GM21576 (cell line): Measurements from ENCODE around the gene DTD1.
"Not testable (repeated sequence)": the region's sequence is repeated elsewhere in the genome, so short reads cannot be mapped to it uniquely, and the experiment has no call there.

ENCODE experiments used
- ATAC-seq: cut with Tn5 transposase; IDR thresholded peaks from one replicate; pipeline ENCODE4 v1.9.1; 2021; ENCODE audit warnings: mild to moderate bottlenecking, moderate library complexity; ENCODE audit not compliant: unreplicated experiment

DTD1 gene

DNA sequence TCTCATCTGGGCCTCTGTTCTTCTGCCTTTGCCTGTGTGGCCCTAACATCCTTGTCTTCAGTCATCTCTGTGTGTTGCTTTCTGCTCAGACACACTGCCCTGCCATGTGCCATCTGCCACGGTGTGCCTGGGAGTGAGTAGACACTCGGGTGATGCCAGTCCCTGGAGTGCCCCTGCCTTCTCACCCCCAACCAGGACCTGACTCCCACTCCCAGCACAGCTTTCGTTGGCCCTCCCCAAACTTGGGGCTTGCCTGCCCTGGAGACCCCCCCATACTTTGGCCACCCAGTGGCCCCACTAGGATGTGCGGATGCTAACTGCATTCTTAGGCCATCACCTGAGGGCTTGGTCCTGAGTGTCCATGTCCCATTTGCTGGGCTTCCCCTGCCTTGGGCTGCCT lies 149.3 kb downstream of the DTD1 start:
- no peak for ATAC-seq

DNA sequence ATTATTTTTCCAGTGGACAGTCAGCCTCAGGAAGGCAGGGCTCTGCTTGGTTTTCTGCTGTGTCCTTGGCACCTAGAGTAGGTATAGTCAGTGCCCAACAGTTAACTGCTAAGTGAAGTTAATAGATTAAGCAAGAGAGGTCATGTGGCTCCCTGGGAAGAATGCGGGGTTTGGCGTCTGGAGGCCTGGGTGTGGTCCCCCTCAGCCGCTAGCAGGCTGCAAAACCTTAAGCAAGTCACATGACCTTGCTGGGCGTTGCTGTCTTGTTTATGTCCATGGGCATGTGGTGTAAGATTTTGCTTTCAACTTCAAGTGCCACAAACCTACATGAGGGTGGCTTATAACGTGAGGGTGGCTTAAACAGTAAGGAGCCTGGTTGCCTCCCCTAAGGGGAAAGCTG lies 150.2 kb downstream of the DTD1 start:
- no peak for ATAC-seq

DNA sequence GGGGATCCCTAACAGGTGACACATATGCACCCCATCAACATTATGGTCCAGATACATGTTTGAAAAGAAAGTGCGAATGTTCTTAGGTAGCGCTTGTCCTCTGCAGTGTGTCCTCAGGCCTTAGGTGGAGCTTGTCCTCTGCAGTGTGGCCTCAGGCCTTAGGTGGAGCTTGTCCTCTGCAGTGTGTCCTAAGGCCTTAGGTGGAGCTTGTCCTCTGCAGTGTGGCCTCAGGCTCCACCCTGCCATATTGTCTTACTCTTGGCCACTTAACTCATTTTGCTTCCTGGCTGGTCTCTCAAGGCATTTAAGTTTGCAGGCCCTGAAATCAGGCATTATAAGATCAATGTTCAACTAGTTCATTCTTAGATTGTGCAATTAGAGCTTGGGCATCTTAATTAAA lies 151.0 kb downstream of the DTD1 start:
- no peak for ATAC-seq

DNA sequence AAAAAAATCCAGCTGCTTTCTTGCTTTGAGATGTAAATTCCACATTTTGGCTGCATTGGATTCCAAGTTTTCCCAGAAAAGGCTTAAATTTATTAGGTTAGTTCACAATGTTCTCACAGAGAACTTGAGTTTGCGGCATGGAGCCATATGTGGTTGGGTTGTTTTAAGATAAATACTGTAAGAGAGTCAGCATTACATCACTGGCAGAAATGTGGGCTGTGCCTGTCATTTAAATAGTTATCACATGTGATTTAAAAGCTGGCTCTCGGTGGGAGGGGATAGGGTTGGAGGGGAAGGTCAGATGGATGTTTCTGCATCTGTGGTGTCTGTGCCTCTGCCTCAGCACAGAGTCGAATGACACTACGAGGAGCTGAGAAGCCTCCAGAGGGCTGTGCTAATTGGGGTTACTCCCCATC lies 151.9 kb downstream of the DTD1 start:
- ATAC-seq, result no peak

DNA sequence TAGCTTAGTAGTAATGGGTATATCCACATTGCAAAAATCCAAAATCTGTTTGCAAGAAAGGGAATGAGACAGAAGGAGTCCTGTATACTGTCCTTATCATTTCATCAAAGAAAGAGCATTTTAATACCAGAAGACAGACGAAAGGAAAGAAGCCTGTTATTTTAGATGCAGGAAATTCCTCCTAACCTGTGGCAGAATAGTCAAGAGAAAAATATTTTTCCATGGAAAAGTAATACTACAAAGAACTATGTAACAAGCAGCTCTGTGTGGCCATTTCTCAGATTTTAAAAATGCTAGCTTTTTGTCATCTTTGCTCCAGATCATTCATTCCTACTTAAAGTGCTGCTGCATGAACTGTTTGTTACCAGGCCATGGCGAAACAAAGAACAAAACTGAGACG lies 152.9 kb downstream of the DTD1 start:
- ATAC-seq, result no peak

DNA sequence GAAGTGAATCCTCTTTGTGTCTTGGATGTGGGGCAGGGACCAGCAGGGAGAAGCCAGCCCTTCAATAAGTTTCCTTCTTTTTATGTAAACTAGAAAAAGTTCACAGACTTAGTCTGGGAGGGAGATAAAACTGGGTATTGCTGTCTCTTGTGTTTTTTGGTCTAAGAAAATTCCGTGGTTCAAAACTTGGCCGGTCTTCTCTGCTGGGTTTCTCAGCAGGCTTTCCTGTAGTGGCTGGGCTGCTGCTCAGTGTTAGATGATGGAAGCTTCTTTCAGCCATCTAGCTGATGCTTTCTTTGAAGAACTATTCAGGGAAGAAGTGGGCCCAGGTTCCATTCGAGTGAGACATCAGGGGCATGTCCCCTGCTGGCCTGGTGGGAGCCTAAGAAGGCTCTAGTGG lies 155.0 kb downstream of the DTD1 start:
- ATAC-seq, result no peak

DNA sequence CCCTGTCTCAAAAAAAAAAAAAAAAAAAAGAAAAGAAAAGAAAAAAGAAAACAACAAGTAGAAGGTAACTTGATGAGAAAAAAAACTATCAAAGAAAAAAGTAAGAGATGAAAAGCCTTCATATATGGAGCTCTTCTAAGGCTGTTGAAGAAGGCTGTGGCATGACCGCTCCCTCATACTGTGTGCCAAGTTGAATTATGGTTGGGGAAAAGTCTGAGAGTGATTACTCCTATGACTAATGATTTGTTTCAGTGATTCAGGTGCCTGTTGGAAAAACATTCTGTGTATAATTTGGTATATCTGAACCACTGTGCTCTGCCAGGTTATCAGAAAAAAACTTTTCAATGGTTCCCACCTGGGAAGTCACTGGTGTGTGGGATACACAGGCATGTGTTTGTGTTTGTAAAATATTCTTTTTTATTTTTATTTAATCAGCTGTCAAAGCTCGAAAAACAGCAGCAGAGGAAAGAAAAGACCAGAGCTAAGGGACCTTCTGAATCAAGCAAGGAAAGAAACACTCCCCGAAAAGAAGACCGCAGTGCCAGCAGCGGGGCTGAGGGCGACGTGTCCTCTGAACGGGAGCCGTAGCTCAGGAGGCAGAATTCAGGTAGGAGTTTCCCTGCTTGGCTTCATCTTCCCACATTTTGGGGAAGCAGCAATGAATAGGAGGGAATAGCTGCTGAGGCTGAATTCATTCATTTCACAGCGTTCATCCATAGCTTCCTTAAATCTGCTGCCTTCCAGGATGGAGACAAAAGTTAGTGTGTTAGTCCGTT lies 156.0 kb downstream of the DTD1 start:
- ATAC-seq, result no peak

DNA sequence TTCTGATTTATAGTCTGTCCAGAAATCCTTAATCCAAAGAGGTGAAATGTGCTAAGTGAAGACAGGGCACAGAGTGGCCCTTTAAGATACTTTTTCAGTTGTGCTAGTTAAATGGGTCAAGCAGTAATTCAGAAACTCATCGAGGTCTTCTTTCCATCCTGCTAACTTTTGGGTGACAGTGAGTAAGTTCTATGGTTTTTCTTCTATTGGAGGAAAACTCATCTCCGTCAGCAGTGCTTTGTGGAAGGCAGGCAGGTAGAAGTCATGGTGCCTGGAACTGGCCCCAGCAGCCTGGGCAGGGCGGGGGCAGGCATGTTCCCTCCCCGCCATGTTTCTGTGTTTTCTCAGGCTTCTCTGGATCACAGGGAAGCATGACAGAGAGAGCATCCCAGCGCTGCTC lies 159.2 kb downstream of the DTD1 start:
- no peak for ATAC-seq

DNA sequence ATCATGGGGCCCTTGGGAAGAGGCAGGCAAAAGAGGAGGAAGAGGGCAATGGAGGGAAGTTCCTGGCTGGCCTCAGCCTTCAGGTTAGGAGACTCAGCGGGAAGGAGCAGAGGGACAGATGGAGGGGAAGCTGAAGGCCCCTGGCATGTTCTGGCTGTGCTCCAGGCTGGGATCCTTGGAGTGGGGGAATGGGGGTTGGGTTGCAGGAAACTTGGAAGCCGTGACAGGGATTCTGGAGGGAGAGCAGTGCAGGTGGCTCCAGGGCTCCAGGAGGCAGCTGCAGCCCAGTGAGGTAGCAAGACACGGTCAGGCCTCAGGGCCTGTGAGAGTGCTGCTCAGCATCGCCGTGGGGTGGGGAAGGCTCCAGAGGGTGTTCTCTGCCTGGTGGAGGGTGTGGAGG lies 161.1 kb downstream of the DTD1 start:
- ATAC-seq, result no peak

DNA sequence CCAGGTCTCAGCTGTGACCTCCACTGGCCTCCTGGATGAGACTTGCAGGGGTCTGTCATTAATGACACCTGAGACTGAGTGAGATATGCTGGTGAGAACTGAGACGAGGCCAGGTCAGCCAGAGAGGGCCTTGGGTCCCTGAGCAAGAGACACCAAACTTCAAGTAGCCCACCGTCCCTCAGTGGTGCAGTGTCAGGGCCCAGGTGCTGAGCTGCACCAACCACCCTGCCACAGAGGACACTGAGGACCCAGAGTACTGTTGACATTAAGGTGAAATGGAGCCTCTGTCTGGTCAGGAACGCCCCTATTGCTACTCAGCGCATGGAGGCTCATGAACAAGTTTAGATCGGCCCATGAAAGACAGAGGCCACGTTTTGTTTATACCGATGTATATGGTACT lies 161.7 kb downstream of the DTD1 start:
- no peak for ATAC-seq

DNA sequence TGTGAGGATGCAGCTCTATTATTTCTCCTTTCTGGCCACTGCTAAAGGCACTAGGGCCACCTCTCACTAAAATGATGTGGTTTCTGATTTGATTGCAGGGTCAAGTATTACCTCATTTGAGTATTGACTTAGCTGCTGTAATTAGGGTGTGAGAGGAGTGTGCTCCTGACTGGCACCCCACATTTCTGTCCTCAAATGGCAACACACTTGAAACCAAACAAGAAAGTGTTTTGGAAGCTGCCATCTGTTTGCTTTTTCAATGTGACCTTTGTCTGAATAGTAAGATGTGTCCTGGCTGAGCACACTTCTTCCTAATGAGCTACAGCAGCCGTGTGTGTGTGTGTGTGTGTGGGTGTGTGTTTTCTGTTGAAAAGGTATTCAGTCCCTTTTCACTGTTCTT lies 162.9 kb downstream of the DTD1 start:
- ATAC-seq, result no peak

DNA sequence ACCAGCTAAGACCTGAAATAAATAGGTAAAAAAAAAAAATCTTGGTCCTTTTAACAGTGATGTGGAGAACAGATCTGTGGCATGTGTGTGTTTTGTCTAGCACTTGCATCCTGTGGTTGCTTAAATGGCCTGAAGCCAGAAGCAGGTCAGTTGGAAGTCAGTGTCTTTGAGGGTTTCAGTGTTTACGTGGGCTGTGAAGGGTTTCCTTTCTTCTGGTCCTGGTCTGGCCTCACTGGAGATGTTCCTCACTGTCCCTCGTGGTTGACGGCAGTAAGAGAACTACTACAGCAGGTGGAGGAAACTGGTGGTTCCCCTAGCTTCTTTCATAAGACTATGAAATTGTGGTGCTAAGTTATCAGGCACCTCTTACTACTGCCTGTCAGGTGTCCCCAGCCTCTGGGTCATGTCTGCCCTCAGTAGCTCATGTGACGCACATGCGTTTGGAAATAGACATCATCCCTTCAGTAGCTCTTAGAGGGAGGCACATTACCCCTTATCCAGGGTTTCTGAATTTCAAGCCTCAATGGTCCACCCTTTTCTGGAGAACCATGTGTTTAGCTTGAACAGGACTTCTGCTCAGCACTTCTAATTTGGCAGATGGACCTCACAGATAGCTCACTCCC lies 166.3 kb downstream of the DTD1 start:
- peak; percentile 99 for ATAC-seq

DNA sequence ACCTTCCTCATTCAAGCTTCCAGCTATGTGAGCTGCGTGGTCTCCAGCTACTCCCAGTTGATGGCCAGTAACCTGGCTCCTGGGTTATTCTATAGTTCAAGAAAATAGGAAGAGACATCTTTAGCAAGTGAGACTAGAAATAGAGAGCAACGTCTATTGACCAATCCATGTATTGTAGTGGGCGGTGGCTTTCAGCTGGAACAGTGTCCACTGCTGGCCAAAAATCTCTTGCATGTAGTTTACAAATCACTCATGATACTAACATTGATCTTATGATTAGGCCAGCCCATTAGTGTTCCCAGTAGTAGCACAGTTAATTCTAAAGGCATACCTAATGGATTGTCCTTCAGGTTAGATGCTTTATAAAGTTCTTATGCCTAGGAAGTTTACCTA lies 166.8 kb downstream of the DTD1 start:
- ATAC-seq, result no peak

DNA sequence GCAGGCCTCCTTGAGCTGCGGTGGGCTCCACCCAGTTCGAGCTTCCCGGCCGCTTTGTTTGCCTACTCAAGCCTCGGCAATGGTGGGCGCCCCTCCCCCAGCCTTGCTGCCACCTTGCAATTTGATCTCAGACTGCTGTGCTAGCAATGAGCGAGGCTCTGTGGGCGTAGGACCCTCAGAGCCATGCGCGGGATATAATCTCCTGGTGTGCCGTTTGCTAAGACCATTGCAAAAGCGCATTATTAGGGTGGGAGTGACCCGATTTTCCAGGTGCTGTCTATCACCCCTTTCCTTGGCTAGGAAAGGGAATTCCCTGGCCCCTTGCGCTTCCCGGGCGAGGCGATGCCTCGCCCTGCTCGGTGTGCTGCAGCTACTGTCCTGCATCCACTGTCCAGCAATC lies 173.0 kb downstream of the DTD1 start:
- ATAC-seq, result not testable (repeated sequence)

DNA sequence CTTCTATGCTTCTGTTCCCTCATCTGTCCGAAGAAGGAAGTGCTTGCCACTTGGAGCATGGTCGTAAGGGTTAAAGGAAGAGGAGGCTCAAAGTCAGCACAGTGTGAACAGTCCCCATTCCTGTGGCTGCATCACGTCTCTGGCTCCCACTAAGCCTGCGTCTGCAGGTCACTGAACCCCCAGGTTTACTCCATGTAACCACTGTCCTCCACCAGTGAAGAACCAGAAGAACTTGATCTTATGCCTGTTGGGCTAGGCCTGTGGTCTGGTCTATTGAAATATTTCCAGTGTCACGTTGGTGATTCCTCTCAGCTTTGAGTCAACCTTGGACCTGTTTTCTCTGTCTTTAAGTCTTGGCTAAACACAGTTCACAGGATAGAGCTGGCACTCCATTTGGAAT lies 179.8 kb downstream of the DTD1 start:
- no peak for ATAC-seq

DNA sequence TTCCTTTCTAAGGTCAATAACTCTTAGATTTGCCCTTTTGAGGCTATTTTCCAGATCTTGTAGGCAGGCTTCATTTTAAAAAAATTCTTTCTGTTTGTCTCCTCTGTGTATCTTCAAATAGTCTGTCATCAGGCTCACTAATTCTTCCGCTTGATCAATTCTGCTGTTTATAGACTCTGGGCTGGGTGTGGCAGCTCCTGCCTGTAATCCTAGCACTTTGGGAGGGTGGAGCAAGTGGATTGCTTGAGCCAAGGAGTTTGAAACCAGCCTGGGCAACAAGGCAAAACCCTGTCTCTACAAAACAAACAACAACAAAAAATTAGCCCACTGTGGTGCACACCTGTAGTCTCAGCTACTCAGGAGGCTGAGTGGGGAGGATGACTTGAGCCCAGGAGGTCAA lies 185.7 kb downstream of the DTD1 start:
- ATAC-seq, result no peak

DNA sequence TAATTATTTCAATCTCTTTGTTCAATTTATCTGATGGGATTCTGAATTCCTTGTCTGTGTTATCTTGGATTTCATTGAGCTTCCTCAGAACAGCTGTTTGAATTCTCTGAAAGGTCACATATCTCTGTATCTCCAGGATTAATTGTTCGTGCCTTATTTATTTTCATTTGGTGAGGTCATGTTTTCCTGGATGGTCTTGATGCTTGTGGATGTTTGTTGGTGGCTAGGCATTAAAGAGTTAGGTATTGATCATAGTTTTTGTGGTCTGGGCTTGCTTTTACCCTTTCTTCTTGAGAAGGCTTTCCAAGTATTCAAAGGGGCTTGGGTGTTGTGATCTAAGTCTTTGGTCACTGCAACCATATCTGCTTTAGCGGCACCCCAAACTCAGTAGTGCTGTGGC lies 186.4 kb downstream of the DTD1 start:
- ATAC-seq, result no peak

DNA sequence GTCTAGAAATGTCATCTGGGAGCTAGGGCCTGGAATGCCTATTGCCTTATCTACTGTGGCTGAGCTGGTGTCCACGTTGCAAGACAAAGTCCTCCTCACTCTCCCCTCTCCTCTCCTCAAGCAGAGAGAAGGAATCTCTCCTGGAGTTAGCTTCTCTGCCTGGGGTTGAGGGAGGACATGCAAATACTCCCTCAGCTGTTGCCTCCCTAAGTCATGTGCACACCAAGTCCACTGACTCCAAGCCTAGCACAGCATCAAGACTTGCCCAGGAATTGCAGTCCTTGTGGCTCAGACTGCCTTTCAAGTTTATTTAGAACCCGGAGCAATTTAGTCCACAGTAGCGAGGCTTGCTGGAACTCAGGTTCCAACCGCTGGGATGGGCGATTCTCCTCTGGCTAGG lies 187.8 kb downstream of the DTD1 start:
- no peak for ATAC-seq

DNA sequence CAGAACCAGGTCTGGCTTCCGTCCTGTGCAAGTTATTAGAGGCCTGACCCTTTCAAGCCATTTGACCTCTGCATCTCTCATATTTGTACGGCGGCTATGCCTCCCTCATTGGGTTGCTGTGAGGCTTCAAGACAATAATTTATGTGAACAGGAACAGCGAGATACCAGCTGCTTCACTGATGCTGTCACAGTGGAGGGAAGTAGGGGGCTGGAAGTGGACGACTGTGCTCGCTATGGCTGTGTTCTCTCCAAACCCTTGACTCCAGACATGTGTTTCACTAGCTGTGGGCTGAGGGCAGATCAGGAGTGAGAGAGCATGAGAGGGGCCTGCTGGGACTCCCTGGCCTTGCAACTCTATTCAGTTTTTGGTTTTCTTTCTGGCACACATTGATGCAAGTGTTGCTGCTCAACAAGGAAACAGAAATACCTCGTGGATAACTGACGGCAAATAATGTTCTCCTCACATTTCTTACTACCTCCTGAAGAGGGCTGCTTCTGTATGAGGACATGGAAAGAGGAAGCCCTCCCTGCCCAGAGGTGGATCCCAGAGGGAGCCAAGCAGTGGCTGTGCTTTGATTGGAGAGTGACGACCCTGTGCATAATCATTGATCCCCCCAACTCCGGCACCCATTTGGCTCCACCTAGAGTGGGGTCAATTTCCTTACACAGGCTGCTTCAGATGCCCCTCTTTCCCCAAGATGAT lies 191.0 kb downstream of the DTD1 start:
- ATAC-seq, result no peak

DNA sequence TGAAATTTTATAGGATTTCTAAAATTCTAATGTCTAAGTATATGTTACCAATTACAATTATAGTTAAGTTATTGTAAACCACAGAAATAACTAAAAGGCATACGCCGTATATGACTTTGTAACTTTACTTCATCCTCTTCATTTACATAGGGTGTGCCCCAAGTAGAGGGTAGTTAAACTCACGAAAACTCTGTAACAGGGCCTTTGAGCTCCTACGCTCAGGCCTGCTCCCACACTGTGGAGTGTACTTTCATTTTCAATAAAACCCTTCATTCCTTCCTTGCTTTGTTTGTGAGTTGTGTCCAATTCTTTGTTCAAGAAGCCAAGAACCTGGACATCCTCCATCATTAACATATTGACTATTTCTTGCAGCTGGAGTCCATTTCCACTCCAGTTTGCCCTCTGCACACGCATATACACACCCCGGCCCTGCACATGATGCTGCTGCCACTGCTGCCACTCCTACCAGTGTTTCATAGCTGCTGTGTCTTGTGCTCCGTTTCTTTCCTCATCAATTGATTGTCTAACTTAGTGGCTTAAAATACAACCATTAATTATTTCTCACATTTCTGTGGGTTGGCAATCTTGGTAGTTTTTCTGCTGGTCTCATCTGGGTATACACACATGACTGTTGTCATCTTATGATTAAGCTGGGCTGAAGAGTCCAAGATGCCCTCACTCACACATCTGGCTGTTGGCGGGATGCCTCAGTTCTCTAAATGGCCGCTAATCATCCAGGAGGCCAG lies 192.7 kb downstream of the DTD1 start:
- no peak for ATAC-seq

DNA sequence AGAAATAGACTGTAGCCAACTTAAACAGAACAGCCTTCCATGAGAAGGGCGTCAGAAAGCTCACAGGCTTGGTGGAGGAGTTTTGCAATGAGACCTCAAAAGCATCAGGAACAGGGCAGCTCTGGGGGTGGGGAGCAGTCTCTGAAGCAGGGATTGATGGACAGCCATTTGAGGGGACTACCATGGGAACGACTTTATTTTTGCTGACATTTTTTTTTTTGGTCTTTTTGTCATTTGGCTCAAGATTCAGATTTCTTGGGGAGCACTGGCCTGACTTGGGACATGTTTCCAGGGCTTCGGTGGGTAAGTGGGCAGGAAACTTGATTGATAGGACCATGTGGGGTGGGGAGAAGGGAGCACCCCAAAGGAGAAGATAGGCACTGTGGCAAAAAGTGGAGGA lies 193.7 kb downstream of the DTD1 start:
- no peak for ATAC-seq
